MM.1S (cell line): Measurements from ENCODE around the gene FOXO3.
"Not testable (repeated sequence)": the region's sequence is repeated elsewhere in the genome, so short reads cannot be mapped to it uniquely, and the experiment has no call there.

ENCODE experiments used
- DNase-seq: peaks from one replicate; pipeline ENCODE4 v3.0.0-alpha.2; 2015
- H2AFZ ChIP-seq: fragments of 300-600 bp; sonication (generic); 2 replicates; pipeline ENCODE4 v1.6.0; 2016; ENCODE audit warnings: antibody characterized with exemption, low read length
- H3F3A ChIP-seq: fragments of 300-600 bp; sonication (generic); 2 replicates; pipeline ENCODE4 v1.6.1; 2016; ENCODE audit warnings: mild to moderate bottlenecking, antibody characterized with exemption, low read length, moderate library complexity, mixed read lengths; ENCODE audit not compliant: insufficient read depth
- H3K27ac ChIP-seq: fragments of 300-600 bp; sonication (generic); 2 replicates; pipeline ENCODE4 v1.5.1; 2016; ENCODE audit warnings: mild to moderate bottlenecking, low read length
- H3K27me3 ChIP-seq: fragments of 300-600 bp; sonication (generic); replicated peaks from 2 replicates; pipeline ENCODE4 v1.6.0; 2016; ENCODE audit warnings: low read length; ENCODE audit not compliant: insufficient read depth
- H3K36me3 ChIP-seq: fragments of 300-600 bp; sonication (generic); replicated peaks from 2 replicates; pipeline ENCODE4 v1.6.1; 2016; ENCODE audit warnings: mild to moderate bottlenecking, low read length, mixed read lengths; ENCODE audit not compliant: insufficient read depth
- H3K4me1 ChIP-seq: fragments of 300-600 bp; sonication (generic); 2 replicates; pipeline ENCODE4 v1.6.1; 2016; ENCODE audit warnings: low read length, mixed read lengths
- H3K4me2 ChIP-seq: fragments of 300-600 bp; sonication (generic); 2 replicates; pipeline ENCODE4 v1.6.0; 2016; ENCODE audit warnings: low read depth, low read length
- H3K4me3 ChIP-seq: fragments of 300-600 bp; sonication (generic); 2 replicates; pipeline ENCODE4 v1.5.1; 2016; ENCODE audit warnings: low read length, mixed read lengths
- H3K79me2 ChIP-seq: fragments of 300-600 bp; sonication (generic); 2 replicates; pipeline ENCODE4 v1.6.1; 2016; ENCODE audit warnings: mixed run types, low read length, mixed read lengths
- H3K9ac ChIP-seq: fragments of 300-600 bp; sonication (generic); 2 replicates; pipeline ENCODE4 v1.6.1; 2016; ENCODE audit warnings: low read length, mixed read lengths
- H3K9me2 ChIP-seq: fragments of 300-600 bp; sonication (generic); replicated peaks from 2 replicates; pipeline ENCODE4 v1.6.1; 2016; ENCODE audit warnings: mild to moderate bottlenecking, low read length, mixed read lengths; ENCODE audit not compliant: insufficient read depth
- H3K9me3 ChIP-seq: fragments of 300-600 bp; sonication (generic); replicated peaks from 2 replicates; pipeline ENCODE4 v1.6.1; 2016; ENCODE audit warnings: mild to moderate bottlenecking, low read length, mixed read lengths; ENCODE audit not compliant: insufficient read depth
- H4K20me1 ChIP-seq: fragments of 300-600 bp; sonication (generic); 2 replicates; pipeline ENCODE4 v1.6.1; 2016; ENCODE audit warnings: mild to moderate bottlenecking, low read length, moderate library complexity, mixed read lengths; ENCODE audit not compliant: insufficient read depth
- CTCF ChIP-seq: fragments of 300-600 bp; sonication (generic); IDR thresholded peaks from 2 replicates; pipeline ENCODE4 v1.5.1; 2016; ENCODE audit warnings: antibody characterized with exemption, low read length, mixed read lengths
- EZH2 ChIP-seq: fragments of 300-600 bp; sonication (generic); optimal IDR thresholded peaks from 2 replicates; pipeline ENCODE3; 2017; ENCODE audit warnings: low read depth, mild to moderate bottlenecking, antibody characterized with exemption, low read length, mixed read lengths
- EZH2phosphoT487 ChIP-seq: fragments of 300-600 bp; sonication (generic); IDR thresholded peaks from 2 replicates; pipeline ENCODE4 v1.6.1; 2018; ENCODE audit warnings: antibody characterized with exemption, low read length

FOXO3 gene

GRCh38 chr6:108676555-108676954 is 115.8 kb downstream of the FOXO3 start:
- peaks cover 8% of the 10 kb centered on the region; the same call in 1 of the 2 replicates for H3K36me3 ChIP-seq
- no peaks in the 10 kb centered on the region for H4K20me1 ChIP-seq
- no peak for DNase-seq
- H3K9ac ChIP-seq: no peak overlapping the region
- no peak overlapping the region for H3K4me3 ChIP-seq
- H3K27ac ChIP-seq: peak overlapping the region; percentile 99; the same call in 1 of the 2 replicates
- H3K79me2 ChIP-seq: peaks cover 94% of the 10 kb centered on the region
- H3K27me3 ChIP-seq: no peaks in the 10 kb centered on the region
- H2AFZ ChIP-seq: no peak overlapping the region
- H3K4me2 ChIP-seq: peak overlapping the region; percentile 30; the same call in 1 of the 2 replicates
- H3F3A ChIP-seq: peaks cover 50% of the 10 kb centered on the region
- no peak for TF ChIP-seq EZH2phosphoT487
- TF ChIP-seq EZH2: no peak
- no peak for TF ChIP-seq CTCF
- no peaks in the 10 kb centered on the region for H3K9me3 ChIP-seq
- H3K4me1 ChIP-seq: peaks cover 69% of the 10 kb centered on the region
- no peaks in the 10 kb centered on the region for H3K9me2 ChIP-seq

- H3K27ac ChIP-seq: peak overlapping the region; percentile 99; the same call in 1 of the 2 replicates
These were observed 116.6 kb downstream of the FOXO3 start for GRCh38 chr6:108677357-108677756.

GRCh38 chr6:108677894-108678293 is 117.2 kb downstream of the FOXO3 start:
- no peak for TF ChIP-seq EZH2
- no peak for TF ChIP-seq CTCF
- no peak for TF ChIP-seq EZH2phosphoT487
- no peaks in the 10 kb centered on the region for H3K27me3 ChIP-seq
- peaks cover 36% of the 10 kb centered on the region for H3F3A ChIP-seq
- H4K20me1 ChIP-seq: no peaks in the 10 kb centered on the region
- no peak overlapping the region for H3K4me3 ChIP-seq
- no peak overlapping the region for H2AFZ ChIP-seq
- H3K27ac ChIP-seq: peak overlapping the region; percentile 99; the same call in 1 of the 2 replicates
- no peak overlapping the region for H3K4me2 ChIP-seq
- no peaks in the 10 kb centered on the region for H3K9me3 ChIP-seq
- no peaks in the 10 kb centered on the region for H3K9me2 ChIP-seq
- no peak for DNase-seq
- H3K4me1 ChIP-seq: peaks cover 63% of the 10 kb centered on the region
- H3K9ac ChIP-seq: no peak overlapping the region
- peaks cover 8% of the 10 kb centered on the region; the same call in 1 of the 2 replicates for H3K36me3 ChIP-seq
- H3K79me2 ChIP-seq: peaks cover 93% of the 10 kb centered on the region

More at GRCh38 chr6:108677357-108677756, 116.6 kb downstream of the FOXO3 start:
- H3K9ac ChIP-seq: no peak overlapping the region
- H3K27me3 ChIP-seq: no peaks in the 10 kb centered on the region
- TF ChIP-seq EZH2 (no peak), CTCF (no peak), EZH2phosphoT487 (no peak)
- no peak overlapping the region; the same call in 1 of the 2 replicates for H3K4me2 ChIP-seq
- no peak overlapping the region for H3K4me3 ChIP-seq
- H4K20me1 ChIP-seq: no peaks in the 10 kb centered on the region
- peaks cover 42% of the 10 kb centered on the region for H3F3A ChIP-seq
- H3K9me2 ChIP-seq: no peaks in the 10 kb centered on the region
- H3K4me1 ChIP-seq: peaks cover 68% of the 10 kb centered on the region
- H3K9me3 ChIP-seq: no peaks in the 10 kb centered on the region
- DNase-seq: no peak
- H3K79me2 ChIP-seq: peaks cover 93% of the 10 kb centered on the region
- no peak overlapping the region for H2AFZ ChIP-seq
- H3K36me3 ChIP-seq: peaks cover 8% of the 10 kb centered on the region; the same call in 1 of the 2 replicates

- H3K27me3 ChIP-seq, H4K20me1 ChIP-seq, H3K27ac ChIP-seq, H3K9me2 ChIP-seq, H3K9me3 ChIP-seq, H2AFZ ChIP-seq, H3K36me3 ChIP-seq, H3K4me2 ChIP-seq, H3K9ac ChIP-seq, H3K4me3 ChIP-seq, DNase-seq: not testable (repeated sequence)
- peaks cover 20% of the 10 kb centered on the region for H3F3A ChIP-seq
- H3K4me1 ChIP-seq: peaks cover 50% of the 10 kb centered on the region
- H3K79me2 ChIP-seq: peaks cover 89% of the 10 kb centered on the region
These were observed 119.6 kb downstream of the FOXO3 start for GRCh38 chr6:108680314-108680713.

GRCh38 chr6:108681721-108682120 is 121.0 kb downstream of the FOXO3 start:
- not testable (repeated sequence) for H3K9me3 ChIP-seq, DNase-seq, H3K9ac ChIP-seq, H3K4me3 ChIP-seq, H3K9me2 ChIP-seq, H3K27ac ChIP-seq, H3K27me3 ChIP-seq, H2AFZ ChIP-seq, H4K20me1 ChIP-seq, H3K4me2 ChIP-seq
- Histone ChIP-seq H3F3A (peaks cover 26% of the 10 kb centered on the region), H3K79me2 (peaks cover 89% of the 10 kb centered on the region), H3K4me1 (peaks cover 50% of the 10 kb centered on the region), H3K36me3 (peaks cover 15% of the 10 kb centered on the region; the same call in 1 of the 2 replicates)
